CD4-positive, alpha-beta T cell treated with Interleukin-2 at 100 ng/mL for 4 hours (primary cell): Measurements from ENCODE around the gene SPDYE6.
A peak's percentile ranks its signal among the peaks of the same experiment; 100 is the strongest.
"Not testable (repeated sequence)": the region's sequence is repeated elsewhere in the genome, so short reads cannot be mapped to it uniquely, and the experiment has no call there.

Source experiments
- DNase-seq: peaks from one replicate; pipeline ENCODE4 v3.0.0-alpha.2; 2020; ENCODE audit warnings: low spot score

SPDYE6 gene

GRCh38 chr7:102363549-102364393, 7.5 kb upstream of the SPDYE6 start:
- peak; percentile 98 for DNase-seq

DNA sequence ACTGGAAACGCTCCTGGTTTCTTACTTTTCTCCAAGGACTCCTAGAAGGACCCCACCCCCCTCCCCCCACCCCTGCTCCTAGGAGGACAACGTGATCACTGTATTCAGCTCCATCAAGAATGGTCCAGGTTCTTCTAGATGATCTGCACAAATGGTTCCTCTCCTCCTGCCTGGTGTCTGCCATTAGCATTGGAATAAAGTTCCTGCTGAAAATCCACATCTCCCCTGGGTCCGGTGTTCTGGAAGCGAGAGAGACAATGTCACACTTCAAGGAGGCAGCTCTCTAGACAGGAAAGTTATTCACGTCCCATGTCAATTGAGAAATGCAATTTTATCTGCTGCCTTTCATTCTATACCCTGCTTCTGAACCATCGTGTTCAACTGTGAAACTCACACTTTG, 9.3 kb downstream of the SPDYE6 start:
- DNase-seq = not testable (repeated sequence)

DNA sequence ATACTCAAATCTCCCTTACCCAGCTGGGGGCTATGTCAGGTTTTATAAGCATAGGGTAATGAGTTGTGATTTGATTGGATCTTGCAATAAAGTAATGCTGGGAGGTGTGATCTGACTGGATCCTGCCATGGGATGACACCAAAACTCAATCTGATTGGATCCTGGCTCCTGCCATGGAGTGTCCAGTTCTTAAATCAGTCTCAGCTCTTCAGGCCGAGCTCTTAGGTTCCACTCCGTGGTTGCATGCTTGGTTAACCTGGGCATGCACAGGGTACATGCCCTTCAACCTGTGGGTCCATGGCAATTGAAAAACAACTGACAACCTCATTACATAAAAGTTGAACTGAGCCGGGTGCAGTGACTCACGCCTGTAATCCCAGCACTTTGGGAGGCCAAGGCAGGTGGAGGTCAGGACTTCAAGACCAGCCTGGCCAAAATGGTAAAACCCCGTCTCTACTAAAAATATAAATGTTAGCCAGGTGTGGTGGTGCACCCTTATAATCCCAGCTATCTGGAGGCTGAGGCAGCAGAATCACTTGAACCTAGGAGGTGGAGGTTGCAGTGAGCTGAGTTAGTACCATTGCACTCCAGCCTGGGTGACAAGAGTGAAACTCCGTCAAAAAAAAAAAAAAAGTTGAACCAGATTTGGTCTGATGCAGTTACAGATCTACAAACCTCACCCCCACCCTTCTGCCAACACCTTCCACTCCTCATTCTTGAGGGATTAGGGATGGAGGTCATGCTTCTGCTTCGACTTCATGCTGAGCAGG, 15.5 kb downstream of the SPDYE6 start:
- not testable (repeated sequence) for DNase-seq

DNA sequence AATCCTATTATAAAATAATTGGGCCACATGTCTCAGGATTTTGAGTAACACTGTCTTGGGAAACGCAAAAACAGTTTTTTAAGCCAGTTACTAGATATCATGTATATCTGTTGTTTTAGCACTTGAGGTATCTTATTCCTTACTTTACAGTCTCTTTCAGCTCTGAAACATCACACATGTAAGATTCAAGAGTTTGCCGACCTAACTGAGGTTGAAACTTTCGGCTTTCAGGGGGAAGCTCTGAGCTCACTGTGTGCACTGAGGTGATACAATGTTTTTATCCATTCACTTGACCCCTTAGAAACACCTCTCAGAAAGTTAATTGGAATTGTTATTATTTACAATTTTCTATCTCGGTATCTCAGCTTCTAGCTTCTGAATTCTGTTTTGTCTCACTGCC, 18.8 kb downstream of the SPDYE6 start:
- not testable (repeated sequence) for DNase-seq

DNA sequence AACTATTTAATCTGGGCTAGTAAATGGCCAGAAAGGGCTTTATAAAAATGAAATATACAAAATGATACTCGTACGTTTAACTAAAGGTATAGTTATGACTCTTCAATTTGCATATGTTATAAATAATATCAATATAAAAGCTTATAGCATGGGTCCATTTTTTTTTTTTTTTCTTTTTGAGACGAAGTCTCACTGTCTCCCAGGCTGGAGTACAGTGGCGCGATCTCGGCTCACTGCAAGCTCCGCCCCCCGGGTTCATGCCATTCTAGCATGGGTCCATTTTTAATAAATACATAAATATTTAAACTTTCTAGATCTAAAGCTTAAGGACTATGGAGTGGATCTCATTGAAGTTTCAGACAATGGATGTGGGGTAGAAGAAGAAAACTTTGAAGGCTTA, 19.2 kb downstream of the SPDYE6 start:
- DNase-seq = not testable (repeated sequence)

DNA sequence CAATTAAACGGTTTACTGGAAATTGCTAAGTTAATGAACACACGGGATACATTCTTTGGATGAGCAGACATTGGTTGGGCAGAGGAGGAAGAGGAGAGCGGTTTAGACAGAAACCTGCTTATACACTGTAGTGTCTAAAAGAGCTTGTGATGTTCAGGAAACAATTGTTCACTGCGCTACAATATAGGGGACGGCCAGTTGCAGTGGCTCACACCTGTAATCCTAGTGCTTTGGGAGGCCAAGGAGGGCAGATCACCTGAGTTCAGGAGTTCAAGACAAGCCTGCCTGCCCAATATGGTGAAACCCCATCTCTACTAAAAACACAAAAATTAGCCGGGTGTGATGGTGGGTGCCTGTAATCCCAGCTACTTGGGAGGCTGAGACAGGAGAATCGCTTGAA, 20.7 kb downstream of the SPDYE6 start:
- not testable (repeated sequence) for DNase-seq

DNA sequence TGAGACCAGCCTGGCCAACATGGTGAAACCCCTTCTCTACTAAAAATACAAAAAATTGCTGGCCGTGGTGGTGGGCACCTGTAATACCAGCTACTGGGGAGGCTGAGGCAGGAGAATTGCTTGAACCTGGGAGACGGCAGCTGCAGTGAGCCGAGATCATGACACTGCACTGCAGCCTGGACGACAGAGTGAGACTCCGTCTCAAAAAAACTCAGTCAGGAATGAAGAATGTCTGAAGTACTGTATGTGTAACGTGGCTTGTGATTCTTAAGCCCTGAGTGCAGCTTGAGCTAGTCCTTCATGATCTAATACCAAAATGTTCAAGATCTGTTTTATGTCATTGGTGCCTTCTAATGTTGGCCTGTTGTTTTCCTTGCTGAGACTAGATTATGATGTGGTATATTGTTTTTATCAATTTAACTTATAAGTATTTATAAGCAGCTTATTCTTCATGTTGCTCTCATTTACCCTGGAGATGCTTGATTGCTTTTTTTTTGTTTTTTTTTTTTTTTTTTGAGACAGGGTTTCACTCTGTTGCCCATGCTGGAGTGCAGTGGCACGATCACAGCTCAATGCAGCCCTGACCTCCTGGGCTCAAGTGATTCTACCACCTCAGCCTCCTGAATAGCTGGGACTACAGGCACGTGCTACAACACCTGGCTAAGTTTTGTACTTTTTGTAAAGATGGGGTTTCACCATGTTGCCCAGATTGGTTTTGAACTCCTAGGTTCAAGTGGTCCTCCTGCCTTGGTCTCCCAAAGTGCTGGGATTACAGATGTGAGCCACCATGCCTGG, 25.4 kb downstream of the SPDYE6 start:
- DNase-seq = not testable (repeated sequence)

GRCh38 chr7:102329366-102329765, 26.9 kb downstream of the SPDYE6 start:
- not testable (repeated sequence) for DNase-seq

- not testable (repeated sequence) for DNase-seq
These were observed 27.4 kb downstream of the SPDYE6 start for GRCh38 chr7:102328863-102329262.

DNA sequence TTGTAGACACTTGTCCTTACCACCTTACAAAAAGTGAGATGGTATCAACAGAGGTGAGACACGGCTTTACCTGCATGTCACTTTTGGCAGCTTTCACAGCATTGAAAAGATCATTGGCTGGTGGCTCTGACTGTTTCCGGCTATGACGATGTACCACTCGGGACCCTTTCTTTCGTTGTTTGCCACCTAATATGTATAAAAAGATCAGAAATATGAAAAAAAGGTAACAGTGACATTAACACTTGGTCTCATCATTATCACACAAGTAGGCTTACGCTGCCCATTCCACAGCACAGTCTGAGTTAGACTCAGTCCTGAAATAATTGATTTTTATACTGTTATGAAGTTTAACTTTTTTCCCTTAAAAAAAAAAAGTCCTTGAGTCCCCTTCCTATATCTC, 29.1 kb downstream of the SPDYE6 start:
- DNase-seq = not testable (repeated sequence)

DNA sequence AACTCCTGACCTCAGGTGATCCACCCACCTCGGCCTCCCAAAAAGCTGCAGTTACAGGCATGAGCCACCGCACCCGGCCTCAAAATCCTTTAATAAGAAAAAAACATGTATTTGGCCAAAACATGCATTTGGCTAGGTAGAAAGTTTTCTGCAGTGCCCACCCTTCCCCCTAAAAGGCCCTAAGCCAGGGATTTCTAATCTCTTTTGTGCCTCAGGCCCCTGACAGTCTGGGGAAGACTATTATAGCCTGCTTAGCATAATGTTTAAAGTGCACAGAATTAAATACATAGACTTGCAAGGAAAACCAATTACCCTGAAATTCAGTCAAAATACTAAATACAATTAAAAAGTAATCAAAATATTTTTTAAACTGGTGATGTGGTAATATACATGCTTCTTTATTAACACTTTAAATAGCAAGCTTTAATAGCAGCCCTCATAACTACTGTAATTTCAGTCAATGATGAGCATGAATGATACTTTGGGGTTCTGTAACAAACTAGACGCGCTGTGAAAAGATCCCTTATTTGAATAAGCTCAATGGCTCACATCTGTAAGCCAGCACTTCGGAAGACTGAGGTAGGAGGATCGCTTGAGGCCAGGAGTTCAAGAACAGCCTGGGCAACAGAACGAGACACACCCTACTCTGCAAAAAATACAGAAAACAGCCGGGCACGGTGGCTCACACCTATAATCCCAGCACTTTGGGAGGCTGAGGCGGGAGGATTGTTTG, 29.9 kb downstream of the SPDYE6 start:
- no peak for DNase-seq

- not testable (repeated sequence) for DNase-seq
These were observed 31.1 kb downstream of the SPDYE6 start for GRCh38 chr7:102325106-102325505.

DNA sequence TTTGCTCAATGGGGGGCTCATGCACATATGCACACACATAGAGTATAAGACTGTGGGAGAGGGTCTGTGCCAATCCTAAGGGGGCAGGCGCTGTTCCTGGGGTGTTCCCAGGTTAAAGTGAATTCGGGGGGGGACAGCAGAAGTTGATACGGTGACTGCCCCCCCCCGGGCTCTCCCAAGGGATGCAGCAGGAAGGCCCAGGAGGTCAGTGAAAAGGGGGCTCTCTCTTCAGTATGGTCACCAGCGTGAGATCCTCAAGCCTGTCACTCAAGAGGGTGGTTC, 32.4 kb downstream of the SPDYE6 start:
- no peak for DNase-seq

DNA sequence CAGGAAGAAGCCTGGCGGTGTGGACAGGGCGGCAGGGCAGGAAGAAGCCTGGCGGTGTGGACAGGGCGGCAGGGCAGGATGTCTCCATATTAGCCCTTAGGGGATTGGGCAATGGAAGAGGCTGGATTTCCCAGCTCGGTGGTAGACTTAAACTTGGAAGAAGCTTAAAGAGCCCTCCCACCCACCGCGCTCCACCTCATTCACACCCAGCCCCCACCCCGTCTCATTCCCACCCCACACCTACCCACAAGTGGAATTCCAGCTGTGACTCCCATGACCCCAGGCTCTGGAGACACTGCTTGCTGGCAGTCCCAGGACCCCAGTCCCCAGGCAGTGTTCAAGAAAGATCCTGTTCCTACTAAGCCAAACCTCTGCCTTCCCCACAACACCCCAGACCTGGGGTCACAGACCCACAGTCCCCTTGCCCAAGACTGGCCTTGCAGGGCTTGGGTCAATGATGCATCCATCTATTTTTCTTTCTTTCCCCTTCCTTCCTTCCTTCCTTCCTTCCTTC, 34.0 kb downstream of the SPDYE6 start:
- DNase-seq = no peak

DNA sequence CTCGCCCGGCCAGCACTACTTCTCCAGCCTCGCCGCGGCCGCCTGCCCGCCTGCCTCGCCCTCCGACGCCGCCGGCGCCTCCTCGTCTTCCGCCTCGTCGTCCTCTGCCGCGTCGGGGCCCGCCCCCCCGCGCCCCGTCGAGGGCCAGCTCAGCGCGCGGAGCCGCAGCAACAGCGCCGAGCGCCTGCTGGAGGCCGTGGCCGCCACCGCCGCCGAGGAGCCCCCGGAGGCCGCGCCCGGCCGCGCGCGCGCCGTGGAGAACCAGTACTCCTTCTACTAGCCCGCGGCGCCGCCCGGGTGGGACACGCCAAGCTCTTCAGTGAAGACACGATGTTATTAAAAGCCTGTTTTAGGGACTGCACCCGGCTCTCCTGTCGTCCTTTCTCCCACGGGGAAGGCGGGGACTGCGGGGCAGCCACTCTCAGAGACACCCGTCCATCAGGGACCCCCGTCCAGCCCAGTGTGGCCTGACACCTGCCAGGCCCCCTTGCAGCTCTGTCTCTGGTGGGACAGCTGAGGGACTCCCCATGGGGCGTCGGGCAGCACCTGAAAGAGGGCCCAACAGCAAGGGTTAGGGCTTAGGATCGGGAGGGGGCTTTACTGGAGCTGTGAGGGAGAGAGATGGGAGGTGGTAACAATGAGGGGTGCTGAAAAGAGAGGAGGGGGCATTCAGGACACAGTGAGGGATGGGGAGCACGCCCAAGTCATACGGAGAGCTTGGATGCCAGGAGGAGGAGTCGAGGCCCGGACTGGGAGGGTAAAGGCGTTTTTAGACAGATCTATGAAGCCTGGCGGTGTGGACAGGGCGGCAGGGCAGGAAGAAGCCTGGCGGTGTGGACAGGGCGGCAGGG, 34.7 kb downstream of the SPDYE6 start:
- no peak for DNase-seq

GRCh38 chr7:102320601-102321350, 35.5 kb downstream of the SPDYE6 start:
- no peak for DNase-seq

DNA sequence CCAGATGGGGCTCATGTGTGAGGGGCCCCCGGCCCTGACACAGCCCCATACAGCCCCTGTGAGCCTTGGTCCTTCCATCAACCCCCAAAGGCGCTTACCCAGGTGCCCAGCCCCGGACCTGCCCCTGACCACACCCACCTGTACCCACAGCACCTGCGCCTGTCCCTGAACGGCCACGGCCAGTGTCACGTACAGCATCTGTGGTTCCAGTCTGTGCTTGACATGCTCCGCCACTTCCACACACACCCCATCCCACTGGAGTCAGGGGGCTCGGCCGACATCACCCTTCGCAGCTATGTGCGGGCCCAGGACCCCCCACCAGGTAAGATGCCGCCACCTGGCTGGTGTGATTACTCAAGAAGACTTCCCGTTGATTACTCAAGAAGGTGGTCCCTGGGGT, 36.1 kb downstream of the SPDYE6 start:
- no peak for DNase-seq

- no peak for DNase-seq
These were observed 36.6 kb downstream of the SPDYE6 start for GRCh38 chr7:102319671-102320070.

DNA sequence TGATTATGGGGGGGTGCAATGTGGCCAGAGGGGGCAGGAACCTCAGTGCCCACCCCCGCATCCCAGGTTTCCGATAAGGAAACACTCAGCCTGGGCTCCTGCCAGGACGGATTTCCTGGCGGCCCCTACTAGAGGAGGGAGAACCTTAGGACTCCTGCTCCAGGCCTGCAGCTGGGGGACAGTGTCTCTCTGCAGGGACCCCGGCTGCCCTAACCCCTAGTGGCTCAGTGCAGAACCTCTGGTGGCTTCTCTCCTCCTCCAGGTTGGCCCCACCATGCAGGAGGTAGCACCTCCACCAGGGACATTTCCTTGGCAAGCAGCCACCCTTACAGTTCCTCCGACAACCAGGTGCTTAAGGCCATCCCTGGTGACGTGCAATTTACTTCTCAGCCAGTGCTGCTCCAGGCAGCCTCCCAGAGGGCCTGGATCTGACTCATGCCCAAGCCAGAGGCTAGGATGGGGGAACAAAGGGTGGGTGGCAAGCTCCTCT, 37.7 kb downstream of the SPDYE6 start:
- no peak for DNase-seq
